Measurements from ENCODE around the gene USF3. TPM values are rescaled to one million over a fixed set of nuclear protein-coding genes. Genes with fewer than 3 reads are reported as not detected.

The USF3 gene
- total RNA-seq, 1 donor, result 12.1 TPM

DNA sequence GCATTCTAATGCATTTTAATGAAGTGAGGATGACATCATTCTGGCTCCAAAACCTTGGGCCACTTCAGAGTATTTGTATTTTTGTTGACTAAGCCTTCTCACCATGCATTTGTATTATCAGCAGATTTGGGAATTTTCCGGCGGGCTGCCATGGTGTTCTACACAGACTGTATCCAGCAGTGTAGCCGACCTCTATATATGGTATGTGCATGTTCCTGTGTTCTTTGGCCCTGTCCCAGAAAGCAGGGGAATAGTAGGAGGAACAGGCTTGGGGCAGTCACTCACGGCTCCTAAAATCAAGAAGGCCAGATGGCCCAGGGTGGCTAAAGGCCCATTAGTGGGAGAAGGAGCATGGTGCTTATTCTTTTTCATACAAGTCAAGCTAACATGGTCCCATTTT is 80.5 kb downstream of the USF3 start:
- DNase-seq (ENCODE audit: low read depth in 2 of 3, low spot score in 2 of 3), result no peak

DNA sequence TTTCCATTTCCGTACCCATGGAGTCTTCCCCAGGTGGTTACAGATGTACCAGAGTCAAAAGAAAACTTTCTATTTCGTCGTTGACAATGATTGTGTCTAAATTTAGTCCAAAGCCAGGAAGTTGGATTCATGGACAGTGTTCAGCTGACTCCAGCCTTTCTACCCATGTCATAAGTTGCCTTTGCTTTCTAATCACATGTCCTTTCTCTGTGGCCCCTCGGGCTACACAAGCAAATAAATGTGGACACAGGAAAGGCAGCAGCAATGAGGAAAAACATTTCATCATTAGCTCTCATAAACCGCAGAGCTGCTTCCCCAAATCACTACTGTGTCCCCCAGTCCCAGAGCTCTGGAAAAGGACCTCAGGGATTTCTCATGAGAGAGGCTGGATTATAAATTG is 82.0 kb downstream of the USF3 start:
- no peak for DNase-seq (ENCODE audit: low read depth in 2 of 3, low spot score in 2 of 3)

DNA sequence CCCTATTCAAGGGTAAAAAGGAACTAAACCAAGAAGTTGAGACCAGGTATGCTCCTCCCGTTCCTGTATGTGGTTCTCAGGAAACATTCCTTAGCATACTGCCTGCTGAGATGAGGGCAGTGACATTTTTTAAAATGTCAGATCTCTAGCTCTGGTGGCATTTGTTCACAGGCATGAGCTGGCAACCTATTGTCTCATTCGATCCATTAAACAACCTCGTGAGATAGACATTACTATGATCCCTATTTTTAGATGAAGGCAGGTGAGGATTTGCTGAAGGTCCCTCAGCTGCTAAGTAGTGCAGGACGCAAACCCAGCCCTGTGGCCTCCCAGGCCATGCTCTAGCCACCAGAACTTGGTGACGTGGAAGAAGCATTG is 89.2 kb downstream of the USF3 start:
- no peak for DNase-seq (ENCODE audit: low read depth in 2 of 3, low spot score in 2 of 3)

DNA sequence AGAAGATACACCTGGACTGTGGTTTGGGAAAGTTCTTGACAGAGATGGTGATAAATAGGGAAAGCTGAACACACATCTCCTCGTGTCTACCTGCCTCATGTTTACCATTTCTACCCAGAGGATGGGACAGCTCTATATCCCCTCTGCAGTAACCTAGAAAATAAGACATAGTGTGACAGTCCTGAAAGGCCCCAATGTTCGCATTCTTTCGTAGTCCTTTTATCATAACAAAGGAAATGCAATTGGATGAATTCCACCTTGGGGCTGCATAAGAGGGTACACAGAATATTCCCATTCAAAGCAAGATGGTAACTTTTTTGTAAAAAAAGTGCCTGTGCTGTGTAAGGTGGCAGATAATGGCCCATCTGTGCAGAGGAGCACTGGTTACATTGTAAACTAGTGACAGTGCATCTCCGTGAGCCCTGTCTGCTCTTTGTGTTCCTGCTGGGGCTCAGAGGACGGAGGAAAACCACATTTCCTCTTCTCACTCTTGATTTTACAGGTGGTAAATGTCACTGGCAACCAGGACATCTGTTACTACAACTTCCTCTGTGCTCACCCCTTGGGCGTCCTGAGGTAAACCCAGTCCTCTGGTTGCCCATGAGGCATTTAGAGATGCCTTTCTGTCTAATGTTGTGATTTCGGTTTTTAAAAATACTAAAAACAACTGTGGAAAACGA is 89.8 kb downstream of the USF3 start:
- DNase-seq (ENCODE audit: low read depth in 2 of 3, low spot score in 2 of 3), result peak in 2 of 3 donors; percentile 84 to 93

DNA sequence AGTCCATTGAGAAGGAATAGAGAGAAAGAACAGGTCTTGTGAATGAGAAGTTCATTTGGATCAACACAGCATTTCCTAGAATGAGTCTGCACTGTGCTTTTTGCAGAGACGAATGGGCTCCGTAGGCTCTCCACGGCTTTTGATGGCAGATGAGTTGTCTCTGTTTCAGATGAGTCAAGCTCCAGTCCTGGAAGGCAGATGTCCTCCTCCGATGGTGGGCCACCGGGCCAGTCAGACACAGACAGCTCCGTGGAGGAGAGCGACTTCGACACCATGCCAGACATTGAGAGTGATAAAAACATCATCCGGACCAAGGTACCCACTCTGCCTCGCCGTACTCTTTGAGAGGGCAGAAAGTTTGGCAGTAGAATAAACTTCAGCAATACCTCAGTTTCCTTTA is 93.6 kb downstream of the USF3 start:
- DNase-seq (ENCODE audit: low read depth in 2 of 3, low spot score in 2 of 3), result no peak

DNA sequence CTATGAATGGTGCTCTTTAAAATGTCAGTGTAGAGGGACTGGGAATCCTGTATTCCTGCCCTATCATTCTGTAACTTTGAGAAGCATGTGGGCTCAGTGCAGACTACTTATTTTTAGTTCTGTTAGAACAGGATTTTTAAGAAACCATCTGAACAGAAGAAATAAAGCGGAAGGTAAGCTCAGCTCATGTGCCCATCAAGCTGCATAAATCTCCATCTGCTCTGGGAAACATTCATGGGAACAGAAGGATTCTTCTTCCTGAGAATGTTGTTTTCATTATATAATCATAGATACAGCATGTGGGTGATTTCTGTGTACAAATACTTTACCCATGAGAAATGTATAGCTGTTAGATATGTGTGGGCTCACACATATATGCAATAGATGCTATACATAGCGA is 94.2 kb downstream of the USF3 start:
- no peak for DNase-seq (ENCODE audit: low read depth in 2 of 3, low spot score in 2 of 3)

DNA sequence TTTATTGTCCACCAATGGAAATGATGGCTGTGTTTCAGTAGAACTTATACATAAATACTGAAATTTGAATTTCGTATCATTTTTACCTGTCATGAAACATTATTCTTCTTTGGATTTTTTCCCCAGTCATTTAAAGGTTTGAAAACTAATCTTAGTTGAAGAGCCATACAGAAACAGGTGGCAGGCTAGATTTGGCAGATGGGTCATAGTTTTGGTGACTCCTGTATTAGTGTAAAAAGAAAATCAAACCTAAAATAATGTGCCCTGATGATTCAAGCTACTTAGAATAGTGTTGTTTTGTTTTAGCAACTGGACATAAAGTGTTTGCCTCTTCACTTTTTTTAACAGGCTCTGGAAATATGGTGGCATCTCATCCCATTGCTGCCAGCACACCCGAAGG is 95.2 kb downstream of the USF3 start:
- no peak for DNase-seq (ENCODE audit: low read depth in 2 of 3, low spot score in 2 of 3)

DNA sequence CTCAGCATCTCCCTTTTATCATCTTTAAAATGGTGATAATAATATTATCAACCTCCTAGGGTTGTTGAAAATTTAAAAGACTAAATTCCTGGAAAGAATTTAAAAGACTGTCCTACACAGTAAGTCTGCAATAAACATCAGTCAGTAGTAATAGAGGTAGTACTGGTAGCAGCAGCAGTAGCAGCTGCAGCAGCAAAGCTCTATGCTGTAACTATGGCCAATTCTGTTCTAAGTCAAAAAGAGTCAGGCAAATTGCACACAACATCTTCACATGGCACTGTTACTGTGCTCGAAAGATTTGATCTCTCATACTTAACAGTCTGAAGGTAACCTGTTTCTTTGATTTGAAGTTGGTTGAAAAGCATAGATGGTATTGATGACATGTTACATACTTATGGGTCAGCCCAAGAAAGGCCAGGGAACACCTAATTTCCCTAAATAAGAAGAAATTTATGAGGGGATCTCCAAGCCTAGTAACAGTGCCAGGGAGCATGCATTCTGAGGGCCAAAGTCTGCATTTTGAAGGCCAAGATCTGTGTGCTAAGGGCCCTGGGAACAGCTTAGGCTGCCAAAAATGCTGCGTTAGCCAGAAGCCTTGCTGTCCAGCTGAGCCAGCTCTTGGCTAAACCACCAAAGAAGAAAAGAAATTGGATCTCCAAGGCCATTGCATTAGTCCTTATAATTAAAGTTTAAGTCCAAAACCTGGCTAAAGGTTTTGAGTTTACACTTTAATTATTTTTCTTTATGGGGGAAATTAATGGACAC is 95.8 kb downstream of the USF3 start:
- DNase-seq (ENCODE audit: low read depth in 2 of 3, low spot score in 2 of 3), result no peak

Small RNAs within 50 kb of the gene (small RNA-seq; reads per million reads assigned to genes)
- gene RN7SL767P, result not detected

Other genes starting within 250 kb of the USF3 start
- gene SPICE1, start 181.5 kb downstream of the USF3 start, total RNA-seq, result 8.9 TPM
- 15.1 TPM for gene SIDT1, start 164.1 kb downstream of the USF3 start, total RNA-seq
- 82.9 TPM for gene NAA50, start 49.6 kb upstream of the USF3 start, total RNA-seq
- gene ATP6V1A, start 50.4 kb upstream of the USF3 start, total RNA-seq, result 35.0 TPM
- 2.4 TPM for gene GRAMD1C, start 142.1 kb upstream of the USF3 start, total RNA-seq

Measured in hematopoietic multipotent progenitor cell (in vitro differentiated cells).